Esophagus squamous epithelium (tissue), 4 donors: ENCODE data around the gene METTL9.
"Not testable (repeated sequence)": the region's sequence is repeated elsewhere in the genome, so short reads cannot be mapped to it uniquely, and the experiment has no call there.

ENCODE experiments used
- POLR2A ChIP-seq, 4 donors: fragments of 450-650 bp; IDR thresholded peaks; one replicate each; pipeline ENCODE4 v1.6.1; 2017; ENCODE audit warnings: antibody characterized with exemption in 4 of 4, mild to moderate bottlenecking in 4 of 4, moderate library complexity in 3 of 4
- TF ChIP-seq, protein P1 (sequence below), 6 experiments: fragments of 450-650 bp in 4 of 6; fragments of 200-600 bp in 2 of 6; sonication (generic) in 2 of 6; IDR thresholded peaks; one replicate each; pipeline ENCODE4 v1.5.1; 2016 to 2019; ENCODE audit warnings: antibody characterized with exemption in 6 of 6, mild to moderate bottlenecking in 4 of 6, moderate library complexity in 4 of 6

DNA sequence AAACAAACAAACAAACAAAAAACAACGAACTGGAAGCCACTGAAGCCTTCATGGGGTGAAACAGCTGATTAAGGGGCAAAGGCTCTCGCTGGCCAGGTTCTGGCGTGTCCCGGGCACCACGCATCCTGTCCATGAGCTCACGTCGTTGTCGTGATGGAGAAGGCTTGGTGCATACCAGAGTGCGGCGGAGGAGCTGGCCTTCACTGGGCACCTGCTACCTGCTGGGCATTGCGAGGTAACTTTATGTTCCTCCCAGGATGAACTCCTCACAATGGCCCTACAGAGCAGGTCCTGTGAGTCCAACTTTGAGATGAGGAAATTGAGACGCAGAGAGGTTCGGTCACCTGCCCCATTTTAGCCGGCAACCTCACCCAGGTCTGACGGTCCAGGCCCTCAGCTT, 43.8 kb upstream of the METTL9 start:
- TF ChIP-seq, protein P1, sequence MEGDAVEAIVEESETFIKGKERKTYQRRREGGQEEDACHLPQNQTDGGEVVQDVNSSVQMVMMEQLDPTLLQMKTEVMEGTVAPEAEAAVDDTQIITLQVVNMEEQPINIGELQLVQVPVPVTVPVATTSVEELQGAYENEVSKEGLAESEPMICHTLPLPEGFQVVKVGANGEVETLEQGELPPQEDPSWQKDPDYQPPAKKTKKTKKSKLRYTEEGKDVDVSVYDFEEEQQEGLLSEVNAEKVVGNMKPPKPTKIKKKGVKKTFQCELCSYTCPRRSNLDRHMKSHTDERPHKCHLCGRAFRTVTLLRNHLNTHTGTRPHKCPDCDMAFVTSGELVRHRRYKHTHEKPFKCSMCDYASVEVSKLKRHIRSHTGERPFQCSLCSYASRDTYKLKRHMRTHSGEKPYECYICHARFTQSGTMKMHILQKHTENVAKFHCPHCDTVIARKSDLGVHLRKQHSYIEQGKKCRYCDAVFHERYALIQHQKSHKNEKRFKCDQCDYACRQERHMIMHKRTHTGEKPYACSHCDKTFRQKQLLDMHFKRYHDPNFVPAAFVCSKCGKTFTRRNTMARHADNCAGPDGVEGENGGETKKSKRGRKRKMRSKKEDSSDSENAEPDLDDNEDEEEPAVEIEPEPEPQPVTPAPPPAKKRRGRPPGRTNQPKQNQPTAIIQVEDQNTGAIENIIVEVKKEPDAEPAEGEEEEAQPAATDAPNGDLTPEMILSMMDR (IDR thresholded peaks at IDR 0.05): not testable (repeated sequence)
- TF ChIP-seq POLR2A (IDR thresholded peaks at IDR 0.05): not testable (repeated sequence)
